ENCODE measurements around the gene GHRHR. TPM values are rescaled to one million over a fixed set of nuclear protein-coding genes. Genes with fewer than 3 reads are reported as not detected.

The GHRHR gene
- total RNA-seq, 1 donor from 2014 or later = not detected

DNA sequence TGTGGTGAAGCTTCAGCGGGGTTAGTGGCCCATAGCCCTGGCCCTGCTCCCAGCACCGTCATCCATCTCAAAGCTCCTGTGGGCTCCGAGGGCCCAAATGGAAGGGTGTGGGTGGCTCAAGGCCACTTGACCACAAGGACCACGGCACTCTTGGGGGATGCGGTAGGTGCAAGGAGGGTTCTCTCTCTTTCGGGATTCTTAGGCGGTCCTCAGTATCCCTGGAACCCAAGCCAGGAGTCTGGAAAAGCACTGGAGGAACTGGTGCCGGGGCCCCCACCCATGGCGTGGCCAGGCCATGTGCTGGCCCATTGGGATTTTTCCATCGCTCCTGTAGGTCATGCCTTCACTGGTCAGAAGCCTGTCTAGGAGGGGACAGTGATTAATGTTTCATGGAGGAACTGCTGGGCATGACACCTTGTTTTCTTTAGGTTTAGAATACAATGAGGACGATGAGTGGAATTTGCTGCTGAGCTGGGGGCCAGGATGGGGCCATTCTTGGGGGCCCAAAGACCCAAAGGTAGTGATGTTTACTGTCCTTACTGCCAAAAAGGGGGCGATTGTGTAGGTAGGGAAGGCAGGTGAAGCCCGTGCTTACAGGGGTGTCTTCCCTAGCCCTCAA lies 35.4 kb upstream of the GHRHR start:
- DNase-seq = no peak

DNA sequence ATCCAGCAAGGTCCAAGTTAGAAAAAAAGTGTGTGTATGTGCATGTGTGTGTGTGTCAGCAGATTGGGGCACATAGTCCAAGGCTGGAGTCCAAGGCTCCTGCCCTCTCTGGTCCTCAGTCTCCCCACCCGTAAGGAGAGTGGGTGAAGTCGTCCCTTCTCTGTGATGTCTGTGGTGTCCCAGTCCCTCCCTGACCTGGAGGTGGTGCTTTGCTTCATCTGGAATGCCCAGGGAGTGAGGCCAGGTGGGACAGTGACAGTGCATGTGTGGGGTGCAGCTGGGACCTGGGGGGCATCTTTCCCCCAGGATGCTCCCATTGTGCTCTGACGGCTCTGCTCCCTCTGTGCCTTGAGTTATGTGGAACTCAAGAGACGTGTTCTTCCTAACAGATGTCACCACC lies 34.1 kb upstream of the GHRHR start:
- DNase-seq = no peak

DNA sequence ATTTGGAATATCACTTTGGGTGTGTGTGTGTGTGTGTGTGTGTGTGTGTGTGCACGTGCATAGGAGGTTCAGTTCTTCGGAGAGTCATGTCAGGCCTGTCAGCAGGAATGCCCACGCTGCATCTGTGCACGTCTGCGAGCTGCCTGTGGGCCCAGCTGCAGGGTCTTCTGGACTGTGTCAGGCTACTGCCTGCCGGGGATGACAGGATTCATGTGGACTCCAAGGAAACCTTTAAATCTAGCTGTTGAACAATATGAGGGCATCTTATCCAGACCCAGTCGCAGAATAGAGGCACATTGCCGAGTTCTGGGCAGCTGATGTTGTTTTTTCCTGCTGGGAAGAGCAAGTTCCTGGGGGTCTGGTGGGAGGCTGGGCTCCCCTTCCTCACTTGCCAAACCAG lies 33.1 kb upstream of the GHRHR start:
- no peak for DNase-seq

DNA sequence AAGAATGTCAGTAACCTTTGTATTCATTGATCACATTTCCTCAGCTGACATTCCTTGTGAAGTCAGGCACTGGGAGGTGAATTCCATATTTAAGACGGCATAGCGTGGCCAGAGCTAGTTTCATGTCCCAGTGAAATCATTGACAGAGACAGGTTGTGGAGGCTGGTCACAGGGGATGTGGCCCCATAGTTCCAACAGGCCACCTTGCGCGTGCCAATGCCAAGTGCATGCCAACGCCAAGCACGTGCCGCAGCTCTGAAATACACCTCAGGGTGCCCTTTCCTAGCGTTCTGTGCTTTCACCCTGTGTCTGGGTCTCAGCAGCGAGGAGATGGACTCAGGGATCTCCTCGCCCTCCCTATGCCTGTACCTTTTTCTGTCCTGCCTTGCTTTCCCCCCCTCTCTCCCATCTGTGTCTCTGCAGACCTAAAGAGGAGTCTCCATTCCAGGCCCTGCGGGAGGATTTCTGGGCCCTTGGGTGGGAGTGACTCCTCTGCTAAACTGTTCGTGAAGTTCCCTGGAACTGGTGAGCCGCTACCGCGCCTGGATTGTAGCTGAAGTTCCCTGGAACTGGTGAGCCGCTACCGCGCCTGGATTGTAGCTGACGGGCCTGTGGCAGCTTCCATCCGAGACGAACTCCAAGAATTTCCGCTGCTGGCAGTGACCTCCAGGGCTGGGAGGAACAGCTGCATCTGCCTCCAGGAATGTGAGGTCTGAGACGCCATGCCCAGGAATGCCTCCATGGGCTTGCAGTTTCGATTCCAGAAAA lies 32.4 kb upstream of the GHRHR start:
- DNase-seq = no peak

DNA sequence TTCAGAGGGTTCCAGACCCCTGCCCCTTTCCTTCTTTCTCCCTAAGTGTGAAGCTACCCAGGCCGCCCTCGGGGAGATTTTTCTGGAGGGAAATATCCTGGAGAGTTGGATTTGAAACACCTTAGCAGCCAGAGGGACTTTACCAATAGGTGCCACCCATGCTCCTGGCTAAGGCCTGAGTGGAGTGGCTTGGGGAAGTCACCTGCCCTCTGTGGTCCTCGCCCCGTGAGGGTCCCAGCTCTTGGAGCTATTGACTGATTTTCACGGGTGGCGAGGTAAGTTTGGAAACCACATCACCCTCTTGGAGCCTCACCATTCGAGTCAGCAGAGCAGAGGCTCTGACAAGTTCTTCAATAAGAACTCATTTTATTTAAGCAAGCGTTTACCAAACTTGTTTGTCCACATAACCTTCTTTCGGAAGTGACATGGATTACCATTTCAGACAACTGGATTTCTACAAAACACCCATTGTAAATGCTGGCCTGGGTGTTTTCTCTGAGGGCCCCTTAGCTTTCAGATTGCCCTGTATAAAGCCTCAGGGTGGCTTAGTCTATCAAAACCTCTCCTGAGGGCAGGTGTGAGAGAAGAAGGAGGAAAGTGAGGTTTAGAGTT lies 31.7 kb upstream of the GHRHR start:
- no peak for DNase-seq

DNA sequence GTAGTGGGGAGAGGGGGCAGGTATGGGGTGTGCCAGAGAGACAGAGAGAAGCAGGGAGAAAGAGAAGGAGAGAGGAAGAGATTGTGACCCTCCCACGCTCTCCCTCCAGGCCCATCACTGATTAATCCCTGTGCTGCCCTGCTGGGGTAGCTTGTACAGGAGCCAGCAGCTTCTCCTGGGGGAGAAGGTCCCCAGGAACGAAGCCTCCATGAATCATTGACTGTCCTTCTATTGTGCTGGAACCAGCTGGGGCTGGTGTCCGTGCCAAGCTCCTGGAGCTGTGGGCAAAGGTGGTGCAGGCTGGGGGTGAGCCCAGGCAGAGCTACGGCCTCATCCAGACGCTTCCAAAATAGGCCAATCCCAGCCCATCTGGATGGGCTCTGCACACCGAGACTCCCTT lies 31.2 kb upstream of the GHRHR start:
- no peak for DNase-seq

DNA sequence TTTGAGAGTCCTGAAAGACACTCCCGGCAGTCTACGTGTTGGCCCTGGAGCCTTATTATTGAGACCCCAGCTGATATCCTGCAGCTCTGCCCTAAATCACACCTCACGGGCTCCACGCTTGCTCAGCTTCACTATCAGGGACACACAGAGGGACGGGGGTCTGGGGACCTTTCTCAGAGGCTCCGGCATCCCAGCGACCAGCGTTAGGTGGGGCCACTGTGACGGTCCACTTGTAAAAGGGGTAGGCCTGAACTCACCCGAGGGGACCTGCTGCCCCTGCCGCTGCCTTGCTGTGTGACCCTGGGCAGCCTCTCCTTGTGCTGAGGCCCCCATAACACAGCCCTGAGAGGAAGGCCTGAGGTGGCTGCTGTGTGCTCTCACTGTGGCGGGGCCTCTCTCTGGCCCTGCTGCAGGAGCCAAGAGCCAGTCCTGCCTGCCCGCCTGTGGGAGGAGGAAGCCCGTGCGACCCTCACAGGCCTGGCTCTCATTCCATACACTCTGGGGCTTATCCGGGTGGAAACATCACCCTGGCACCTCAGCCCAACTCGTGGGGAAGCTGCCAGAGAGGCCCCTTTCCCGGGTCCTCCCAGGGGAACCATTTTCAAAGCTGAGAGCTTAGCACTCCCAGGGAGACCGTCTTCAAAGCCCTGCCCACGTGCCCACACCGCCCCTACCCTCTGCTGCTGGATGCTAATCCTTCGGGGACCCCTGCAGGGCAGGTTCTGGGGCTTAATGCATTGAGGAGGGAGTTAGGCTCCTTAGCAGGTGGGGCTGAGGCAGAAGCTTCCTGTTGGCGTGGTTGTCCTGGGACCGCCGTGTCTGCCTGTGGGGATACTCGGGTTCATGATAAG lies 30.4 kb upstream of the GHRHR start:
- no peak for DNase-seq

DNA sequence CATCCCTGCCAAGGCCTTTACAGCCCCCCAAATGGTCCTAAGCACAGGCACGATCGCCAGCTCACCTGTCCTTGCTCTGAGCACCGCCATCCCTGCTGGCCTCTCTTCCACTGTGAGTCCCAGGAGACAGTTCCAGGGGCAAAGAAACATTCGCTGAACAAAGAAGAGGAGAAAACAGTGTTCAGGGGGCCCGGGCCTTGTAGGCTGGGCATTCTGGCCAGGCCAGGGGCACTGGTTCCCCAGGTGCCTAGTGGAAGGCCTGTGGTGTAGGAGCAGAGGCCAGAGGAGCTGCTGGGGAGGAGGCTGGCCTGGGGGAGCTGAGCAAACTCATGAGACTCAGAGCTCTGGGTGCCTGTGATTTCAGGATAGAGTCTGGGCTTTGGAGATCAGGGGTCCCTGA lies 29.5 kb upstream of the GHRHR start:
- no peak for DNase-seq

DNA sequence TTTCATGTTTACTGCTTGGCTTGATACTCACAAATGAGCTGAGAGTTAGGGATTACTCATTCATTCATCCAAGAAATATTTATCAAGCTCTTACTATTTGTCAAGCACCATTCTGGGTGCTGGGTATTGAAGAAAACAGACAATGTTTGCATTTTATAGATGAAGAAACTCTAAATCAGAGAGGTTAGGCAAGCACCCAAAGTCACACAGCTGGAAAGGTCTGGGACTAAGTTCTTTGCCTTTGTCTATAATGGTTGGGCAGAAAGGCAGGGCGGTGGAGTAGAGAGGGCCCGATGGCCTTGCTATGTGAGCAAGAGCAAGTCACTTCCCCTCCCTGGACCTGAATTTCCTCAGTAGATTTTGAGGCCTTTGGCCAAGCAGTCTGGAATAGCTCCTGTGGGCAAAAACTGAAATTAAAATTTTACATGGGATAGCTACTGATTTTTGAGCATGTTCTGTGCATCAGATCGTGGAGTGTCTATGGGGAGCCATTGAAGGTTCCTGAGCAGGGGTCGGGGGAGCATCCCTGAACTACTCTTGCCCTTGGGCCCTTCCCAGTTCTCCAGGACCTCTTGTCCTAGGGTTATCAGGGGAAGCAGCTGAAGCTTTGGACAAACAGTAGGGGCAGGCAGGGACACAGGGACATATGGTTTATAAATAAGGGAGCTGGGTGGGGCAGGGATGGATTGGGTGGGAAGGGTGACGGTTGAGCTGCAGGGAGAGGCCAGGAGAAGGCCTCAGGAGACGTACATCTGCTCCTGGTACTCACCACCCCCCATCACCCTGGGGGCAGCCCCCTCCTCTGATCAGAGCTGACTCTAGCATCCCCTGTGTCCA lies 28.8 kb upstream of the GHRHR start:
- DNase-seq = no peak

DNA sequence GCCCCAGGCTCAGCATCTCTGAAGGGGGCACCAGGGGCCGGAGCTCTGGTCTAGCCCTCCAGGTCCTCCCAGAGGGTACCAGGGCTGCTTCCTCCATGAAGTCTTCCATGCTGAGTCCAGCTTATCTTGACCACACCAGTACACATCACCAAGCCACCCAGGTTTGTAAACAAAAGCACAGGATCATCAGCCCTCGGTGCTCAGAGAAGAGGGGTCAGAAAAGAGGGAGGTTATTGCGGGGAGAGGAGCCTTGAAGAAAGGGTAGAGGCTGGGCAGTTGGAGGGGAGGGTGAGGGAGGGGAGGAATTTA lies 28.2 kb upstream of the GHRHR start:
- DNase-seq = no peak

DNA sequence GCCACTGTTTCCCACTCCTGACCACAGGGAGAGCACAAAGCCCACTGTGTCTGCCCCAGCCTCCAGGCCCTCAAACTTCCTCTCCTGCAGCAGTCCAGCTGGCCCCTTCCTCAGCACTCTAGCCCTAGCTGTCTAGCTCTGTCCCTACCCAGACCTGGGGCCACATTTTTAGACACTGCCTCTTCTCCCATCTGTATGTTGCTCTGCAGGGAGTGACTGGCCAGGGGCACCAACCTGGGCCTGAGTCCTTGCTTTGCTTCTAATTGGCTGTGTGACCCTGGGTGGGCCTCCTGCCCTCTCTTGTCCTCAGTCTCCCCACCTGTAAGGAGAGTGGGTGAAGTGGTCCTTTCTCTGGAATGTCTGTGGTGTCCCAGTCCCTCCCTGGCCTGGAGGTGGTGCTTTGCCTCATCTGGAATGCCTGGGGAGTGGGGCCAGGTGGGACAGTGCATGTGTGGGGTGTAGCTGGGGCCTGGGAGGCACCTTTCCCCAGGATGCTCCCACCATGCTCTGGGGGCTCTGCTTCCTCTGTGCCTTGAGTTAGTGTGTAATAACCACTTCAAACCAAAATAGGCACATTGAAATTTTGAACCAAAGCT lies 27.0 kb upstream of the GHRHR start:
- no peak for DNase-seq

DNA sequence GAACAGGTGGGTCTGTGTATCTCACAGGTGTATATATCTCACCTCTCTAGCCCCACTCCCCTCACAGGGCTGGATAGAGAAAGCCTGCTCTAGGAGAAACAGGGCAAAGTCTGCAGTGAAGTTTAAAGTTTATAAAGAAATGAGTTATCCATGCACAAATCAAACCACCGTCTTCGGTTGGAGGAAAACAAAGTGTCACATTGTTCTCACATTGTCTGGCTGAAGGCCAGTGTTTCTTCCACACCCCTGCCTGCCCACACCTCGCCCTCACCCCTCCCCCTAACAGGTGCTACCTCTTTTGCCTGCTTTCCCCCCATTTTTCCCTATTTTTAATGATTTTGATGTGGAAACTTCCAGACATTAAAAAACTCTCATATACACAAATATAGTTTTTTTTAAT lies 26.3 kb upstream of the GHRHR start:
- DNase-seq = no peak

DNA sequence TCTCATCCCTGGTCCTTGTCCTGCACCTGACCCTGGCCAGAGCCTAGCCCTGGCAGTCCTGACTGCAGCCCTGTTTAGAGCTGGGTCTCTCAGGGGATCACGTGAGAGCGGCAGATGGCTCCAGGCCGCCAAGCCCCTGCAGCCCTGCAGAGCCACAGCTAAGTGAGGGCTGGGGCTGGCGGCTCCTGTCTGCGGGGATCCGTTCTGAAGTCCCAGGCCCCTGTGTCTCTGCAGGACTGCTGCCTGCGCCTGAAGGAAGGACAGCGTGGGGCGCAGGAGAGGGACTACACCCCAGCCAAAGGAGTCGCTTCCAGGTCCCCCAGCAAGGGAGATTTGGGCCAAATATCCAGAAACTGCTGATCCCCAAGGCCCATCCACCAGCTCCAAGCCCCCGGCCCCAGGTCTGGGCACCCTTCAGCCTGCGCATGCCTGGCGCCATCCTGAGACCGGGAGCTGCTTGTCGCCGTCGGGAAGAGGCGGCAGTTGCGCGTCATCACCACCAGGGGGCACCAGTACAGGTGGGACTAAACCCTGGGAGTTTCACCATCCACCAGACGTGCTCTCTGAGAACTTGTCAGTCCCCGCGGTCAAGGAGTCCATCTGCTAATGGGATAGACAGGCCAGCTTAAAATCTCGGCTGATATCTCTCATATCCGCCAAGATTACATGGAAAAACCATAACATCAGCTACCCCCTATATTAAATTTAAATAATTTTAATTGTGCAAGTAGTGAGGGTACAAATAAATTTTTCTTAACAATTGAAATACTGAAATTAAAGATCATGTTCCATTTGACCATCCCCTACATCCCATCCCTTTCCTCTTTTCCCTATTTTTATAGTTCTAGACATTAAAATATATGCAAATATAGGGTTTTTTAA lies 25.1 kb upstream of the GHRHR start:
- DNase-seq = peak; percentile 16

DNA sequence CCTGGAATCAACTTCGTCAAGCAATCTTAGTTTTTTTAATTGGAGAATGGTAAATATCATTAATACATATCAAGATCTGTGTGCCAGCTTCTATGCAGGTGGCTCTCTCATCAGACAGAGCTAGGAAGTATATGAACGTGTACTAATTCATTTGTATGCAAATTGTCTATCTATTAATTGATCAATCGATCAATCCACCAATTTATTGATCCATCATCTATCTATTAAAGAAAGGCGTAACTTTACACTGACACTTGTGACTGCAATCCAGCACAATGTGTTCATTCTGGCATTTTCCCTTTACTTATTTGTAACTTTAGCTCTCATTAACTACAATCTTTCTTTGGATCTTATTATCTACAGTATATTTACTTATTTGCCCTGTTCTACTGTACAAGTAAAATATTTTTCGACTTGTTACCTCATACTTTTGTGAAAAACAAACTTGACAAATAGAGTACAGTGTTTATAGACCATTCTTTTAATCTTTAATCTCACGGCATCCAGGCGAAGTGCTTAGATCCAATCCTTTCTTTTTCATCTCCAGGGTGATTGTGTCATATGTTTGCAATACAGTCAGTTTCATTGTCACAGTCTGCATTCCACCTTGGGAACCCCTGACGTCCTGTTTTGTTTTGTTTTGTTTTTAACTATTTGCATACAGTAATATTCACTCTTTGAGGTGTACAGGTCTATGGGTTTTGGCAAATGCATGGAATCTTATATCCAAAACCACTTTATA lies 22.0 kb upstream of the GHRHR start:
- DNase-seq = no peak

DNA sequence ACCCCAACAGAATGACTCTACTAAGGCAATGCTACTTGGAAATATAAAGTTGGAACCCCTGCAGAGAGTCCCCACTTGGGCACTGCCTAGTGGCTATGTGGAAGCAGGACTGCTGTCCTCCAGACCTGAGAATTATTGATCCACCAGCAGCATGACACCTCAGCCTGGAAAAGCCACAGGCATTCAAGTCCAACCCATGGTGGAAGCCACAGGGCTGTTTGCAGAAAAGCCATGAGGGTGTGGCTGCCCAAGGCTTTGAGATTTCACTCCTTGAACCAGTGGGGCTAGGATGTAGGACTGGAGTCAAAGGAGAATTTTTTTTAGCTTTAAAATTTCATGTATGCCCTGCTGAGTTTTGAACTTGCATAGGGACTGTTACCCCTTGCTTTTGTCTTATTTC lies 13.6 kb upstream of the GHRHR start:
- DNase-seq = no peak

DNA sequence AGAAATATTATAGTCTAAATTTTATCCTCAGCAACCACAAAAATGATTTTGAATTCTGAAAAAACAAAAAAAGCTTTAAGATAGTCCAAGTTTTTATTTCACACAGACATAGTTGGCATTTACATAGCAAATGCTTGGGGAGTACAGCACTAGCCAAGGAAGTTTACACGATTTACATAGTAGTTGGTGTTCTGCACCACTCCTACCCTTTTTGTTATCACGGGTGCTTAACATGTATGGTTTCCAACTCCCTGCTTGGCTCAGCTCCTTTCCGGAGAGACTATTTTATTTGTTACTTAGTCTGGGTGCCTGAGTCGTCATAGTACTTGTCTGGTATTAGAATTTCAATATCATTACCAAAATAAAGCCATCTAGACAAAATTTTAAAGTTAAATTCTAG lies 8.8 kb upstream of the GHRHR start:
- DNase-seq = no peak

DNA sequence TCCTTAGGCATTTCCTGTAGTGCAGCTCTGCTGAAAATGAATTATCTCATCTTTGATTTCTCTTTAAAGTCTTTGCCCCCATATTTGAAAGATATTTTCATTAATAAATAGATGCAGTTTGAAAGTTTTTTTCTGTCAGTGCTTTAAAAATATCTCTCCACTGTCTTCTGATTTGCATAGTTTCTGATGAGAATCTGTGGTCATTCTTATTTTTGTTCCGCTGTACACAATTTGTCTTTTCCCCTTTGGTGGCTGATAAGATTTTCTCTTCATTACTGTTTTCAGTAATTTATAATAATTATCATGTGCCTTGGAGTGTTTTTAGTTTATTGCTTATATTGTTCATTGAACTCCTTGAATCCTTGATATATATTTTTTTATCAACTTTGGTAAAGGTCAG lies 7.0 kb upstream of the GHRHR start:
- DNase-seq = no peak

DNA sequence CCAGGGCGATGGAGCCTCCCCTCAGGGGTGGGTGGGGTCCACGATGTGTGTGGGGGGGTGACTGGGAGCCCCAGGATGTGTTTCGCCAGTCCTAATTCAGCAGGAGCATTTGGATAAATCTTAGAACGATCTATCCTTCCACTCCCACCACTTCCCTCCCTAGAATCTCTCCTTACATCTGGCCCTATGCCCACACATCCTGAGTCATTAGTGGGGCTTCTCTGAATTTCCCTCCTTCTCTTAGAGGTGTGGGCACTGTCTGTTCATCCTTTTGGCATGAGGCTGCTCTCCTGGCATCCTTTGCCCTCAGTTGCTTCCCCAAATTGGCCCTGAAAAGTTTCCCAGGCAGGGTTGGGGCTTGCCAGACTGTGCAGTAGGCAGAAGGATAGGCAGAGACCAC lies 1.6 kb downstream of the GHRHR start:
- DNase-seq = no peak

DNA sequence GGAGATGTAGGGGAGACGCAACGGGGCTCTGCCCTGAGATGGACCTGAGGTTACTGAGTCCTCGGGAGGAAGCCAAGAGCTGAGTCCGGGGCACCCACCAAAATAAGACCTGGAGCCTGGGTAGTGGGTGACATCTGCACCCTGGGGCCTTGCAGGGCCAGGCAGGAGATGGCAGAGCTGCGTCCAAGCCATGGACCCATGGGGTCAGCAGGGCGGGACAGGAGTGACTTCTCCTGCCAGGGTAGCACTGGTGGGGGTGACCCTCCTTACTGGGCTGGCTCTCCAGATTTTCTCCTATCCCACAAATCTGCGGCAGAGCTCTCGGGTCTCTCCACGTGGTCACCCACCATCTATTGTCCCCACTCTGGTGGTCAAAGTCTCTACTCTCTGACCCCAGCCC lies 2.1 kb downstream of the GHRHR start:
- DNase-seq = no peak

DNA sequence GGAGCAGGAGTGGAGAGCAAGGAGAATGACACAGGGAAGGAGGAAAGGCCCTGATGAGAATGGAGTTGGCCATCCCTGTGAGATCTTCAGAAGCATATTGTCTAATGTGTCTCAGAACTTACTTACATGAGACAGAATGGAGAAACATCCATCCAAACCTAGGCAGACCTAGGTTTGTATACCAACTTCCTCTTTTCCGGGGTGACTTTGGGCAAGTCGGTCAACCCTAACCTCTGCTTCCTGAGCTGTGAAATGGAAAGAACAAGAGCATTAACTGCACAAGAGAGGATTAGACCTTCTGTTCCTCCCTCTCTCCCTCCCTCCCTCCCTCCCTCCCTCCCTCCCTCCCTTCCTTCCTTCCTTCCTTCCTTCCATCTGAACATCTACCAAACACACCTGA lies 4.5 kb downstream of the GHRHR start:
- no peak for DNase-seq
